ENCODE measurements around the gene B4GALNT3. TPM values are rescaled to one million over a fixed set of nuclear protein-coding genes. Genes with fewer than 3 reads are reported as not detected.

B4GALNT3 gene
- total and polyA plus RNA-seq, 2 experiments from 2014 or later: 2.8 to 15.8 TPM

DNA sequence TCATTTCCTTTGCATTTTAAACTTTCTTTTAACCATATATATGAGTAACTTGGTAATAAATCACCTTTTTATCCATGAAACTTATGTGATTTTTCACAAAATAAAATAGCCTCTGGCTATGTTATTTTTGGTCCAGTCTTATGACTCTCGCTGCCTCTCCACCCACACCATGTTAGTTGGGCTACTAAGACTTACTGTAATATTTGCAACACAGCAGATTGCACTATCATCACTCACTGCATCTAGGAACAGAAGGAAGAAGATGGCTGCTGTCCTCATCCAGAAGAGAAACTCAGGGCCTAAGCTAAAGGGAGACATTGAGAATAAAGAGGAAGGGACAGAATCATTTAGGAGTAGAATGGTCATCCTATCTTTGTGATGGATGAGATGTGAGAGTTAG, 12.6 kb upstream of the B4GALNT3 start:
- Histone ChIP-seq H4K20me1 (replicated peaks; ENCODE audit: insufficient read depth) (no peaks in the 10 kb centered on the region), H3K79me2 (replicated peaks; ENCODE audit: insufficient read depth) (no peaks in the 10 kb centered on the region), H3K4me2 (no peak overlapping the region), H3K4me1 (ENCODE audit: insufficient read depth) (no peaks in the 10 kb centered on the region), H3K27me3 (ENCODE audit: insufficient read depth) (no peaks in the 10 kb centered on the region), H3K4me3 (no peak overlapping the region), H3K27ac (ENCODE audit: low read depth) (no peak overlapping the region), H3F3A (replicated peaks; ENCODE audit: low read depth) (peaks cover 4% of the 10 kb centered on the region), H3K9me2 (ENCODE audit: insufficient read depth) (no peaks in the 10 kb centered on the region), H2AFZ (no peak overlapping the region), H3K36me3 (ENCODE audit: insufficient read depth) (peaks cover 3% of the 10 kb centered on the region; the same call in 1 of the 2 replicates)
- peaks cover 16% of the 10 kb centered on the region for H3K9me3 Mint-ChIP-seq
- DNase-seq (ENCODE audit: low spot score) (no peak), ATAC-seq (no peak)
- H3K4me3 Mint-ChIP-seq: no peak overlapping the region
- no peak overlapping the region for H3K27ac Mint-ChIP-seq
- H3K27me3 Mint-ChIP-seq (ENCODE audit: insufficient read depth, low read depth, poor library complexity): peaks cover 3% of the 10 kb centered on the region
- TF ChIP-seq, protein P1, sequence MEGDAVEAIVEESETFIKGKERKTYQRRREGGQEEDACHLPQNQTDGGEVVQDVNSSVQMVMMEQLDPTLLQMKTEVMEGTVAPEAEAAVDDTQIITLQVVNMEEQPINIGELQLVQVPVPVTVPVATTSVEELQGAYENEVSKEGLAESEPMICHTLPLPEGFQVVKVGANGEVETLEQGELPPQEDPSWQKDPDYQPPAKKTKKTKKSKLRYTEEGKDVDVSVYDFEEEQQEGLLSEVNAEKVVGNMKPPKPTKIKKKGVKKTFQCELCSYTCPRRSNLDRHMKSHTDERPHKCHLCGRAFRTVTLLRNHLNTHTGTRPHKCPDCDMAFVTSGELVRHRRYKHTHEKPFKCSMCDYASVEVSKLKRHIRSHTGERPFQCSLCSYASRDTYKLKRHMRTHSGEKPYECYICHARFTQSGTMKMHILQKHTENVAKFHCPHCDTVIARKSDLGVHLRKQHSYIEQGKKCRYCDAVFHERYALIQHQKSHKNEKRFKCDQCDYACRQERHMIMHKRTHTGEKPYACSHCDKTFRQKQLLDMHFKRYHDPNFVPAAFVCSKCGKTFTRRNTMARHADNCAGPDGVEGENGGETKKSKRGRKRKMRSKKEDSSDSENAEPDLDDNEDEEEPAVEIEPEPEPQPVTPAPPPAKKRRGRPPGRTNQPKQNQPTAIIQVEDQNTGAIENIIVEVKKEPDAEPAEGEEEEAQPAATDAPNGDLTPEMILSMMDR (conservative IDR thresholded peaks at IDR 0.05; ENCODE audit: low read depth in 2 of 2): no peak
- TF ChIP-seq CREB1 (CRISPR knock-in tag; IDR thresholded peaks at IDR 0.05; ENCODE audit: low read depth) (no peak), STAT1 (IDR thresholded peaks at IDR 0.05; ENCODE audit: unreplicated experiment) (no peak), ZNF331 (CRISPR knock-in tag; IDR thresholded peaks at IDR 0.05; ENCODE audit: low read depth) (no peak)
- TF ChIP-seq, protein P2, sequence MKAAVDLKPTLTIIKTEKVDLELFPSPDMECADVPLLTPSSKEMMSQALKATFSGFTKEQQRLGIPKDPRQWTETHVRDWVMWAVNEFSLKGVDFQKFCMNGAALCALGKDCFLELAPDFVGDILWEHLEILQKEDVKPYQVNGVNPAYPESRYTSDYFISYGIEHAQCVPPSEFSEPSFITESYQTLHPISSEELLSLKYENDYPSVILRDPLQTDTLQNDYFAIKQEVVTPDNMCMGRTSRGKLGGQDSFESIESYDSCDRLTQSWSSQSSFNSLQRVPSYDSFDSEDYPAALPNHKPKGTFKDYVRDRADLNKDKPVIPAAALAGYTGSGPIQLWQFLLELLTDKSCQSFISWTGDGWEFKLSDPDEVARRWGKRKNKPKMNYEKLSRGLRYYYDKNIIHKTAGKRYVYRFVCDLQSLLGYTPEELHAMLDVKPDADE (IDR thresholded peaks at IDR 0.05): no peak
- H3K4me1 Mint-ChIP-seq: no peaks in the 10 kb centered on the region
- H3K36me3 Mint-ChIP-seq (ENCODE audit: low read depth): peaks cover 14% of the 10 kb centered on the region; the same call in 2 of the 3 replicates

DNA sequence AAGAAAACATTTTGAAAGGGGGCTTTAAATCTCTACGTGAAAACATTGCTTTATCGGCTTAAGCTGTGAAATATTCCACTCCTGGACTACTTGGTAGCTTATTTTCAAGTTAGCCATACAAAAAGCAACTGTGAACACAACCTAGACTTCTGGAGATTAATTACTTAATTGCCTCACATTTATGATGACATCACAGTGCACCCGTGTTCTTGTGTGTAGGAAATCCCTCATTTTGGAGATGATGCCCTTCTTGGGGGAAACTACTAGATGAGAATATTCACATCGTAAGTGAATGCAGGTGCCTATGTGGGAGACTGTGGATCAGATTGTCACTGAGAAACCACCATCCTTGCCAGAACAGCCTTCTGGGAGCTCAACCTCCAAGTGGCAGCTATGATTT, 10.5 kb upstream of the B4GALNT3 start:
- Histone ChIP-seq H3K79me2 (replicated peaks; ENCODE audit: insufficient read depth) (no peaks in the 10 kb centered on the region), H3K9me2 (ENCODE audit: insufficient read depth) (no peaks in the 10 kb centered on the region), H3F3A (replicated peaks; ENCODE audit: low read depth) (peaks cover 12% of the 10 kb centered on the region), H3K4me1 (ENCODE audit: insufficient read depth) (no peaks in the 10 kb centered on the region), H3K4me3 (no peak overlapping the region), H3K27ac (ENCODE audit: low read depth) (no peak overlapping the region), H4K20me1 (replicated peaks; ENCODE audit: insufficient read depth) (no peaks in the 10 kb centered on the region), H3K4me2 (no peak overlapping the region), H3K36me3 (ENCODE audit: insufficient read depth) (no peaks in the 10 kb centered on the region), H2AFZ (no peak overlapping the region), H3K27me3 (ENCODE audit: insufficient read depth) (no peaks in the 10 kb centered on the region)
- H3K27me3 Mint-ChIP-seq (ENCODE audit: insufficient read depth, low read depth, poor library complexity): peaks cover 9% of the 10 kb centered on the region
- H3K36me3 Mint-ChIP-seq (ENCODE audit: low read depth): peaks cover 20% of the 10 kb centered on the region
- ATAC-seq (no peak), DNase-seq (ENCODE audit: low spot score) (no peak)
- H3K27ac Mint-ChIP-seq: no peak overlapping the region
- no peaks in the 10 kb centered on the region; the same call in 2 of the 3 replicates for H3K4me1 Mint-ChIP-seq
- no peak overlapping the region for H3K4me3 Mint-ChIP-seq
- peaks cover 33% of the 10 kb centered on the region for H3K9me3 Mint-ChIP-seq
- TF ChIP-seq, protein P3, sequence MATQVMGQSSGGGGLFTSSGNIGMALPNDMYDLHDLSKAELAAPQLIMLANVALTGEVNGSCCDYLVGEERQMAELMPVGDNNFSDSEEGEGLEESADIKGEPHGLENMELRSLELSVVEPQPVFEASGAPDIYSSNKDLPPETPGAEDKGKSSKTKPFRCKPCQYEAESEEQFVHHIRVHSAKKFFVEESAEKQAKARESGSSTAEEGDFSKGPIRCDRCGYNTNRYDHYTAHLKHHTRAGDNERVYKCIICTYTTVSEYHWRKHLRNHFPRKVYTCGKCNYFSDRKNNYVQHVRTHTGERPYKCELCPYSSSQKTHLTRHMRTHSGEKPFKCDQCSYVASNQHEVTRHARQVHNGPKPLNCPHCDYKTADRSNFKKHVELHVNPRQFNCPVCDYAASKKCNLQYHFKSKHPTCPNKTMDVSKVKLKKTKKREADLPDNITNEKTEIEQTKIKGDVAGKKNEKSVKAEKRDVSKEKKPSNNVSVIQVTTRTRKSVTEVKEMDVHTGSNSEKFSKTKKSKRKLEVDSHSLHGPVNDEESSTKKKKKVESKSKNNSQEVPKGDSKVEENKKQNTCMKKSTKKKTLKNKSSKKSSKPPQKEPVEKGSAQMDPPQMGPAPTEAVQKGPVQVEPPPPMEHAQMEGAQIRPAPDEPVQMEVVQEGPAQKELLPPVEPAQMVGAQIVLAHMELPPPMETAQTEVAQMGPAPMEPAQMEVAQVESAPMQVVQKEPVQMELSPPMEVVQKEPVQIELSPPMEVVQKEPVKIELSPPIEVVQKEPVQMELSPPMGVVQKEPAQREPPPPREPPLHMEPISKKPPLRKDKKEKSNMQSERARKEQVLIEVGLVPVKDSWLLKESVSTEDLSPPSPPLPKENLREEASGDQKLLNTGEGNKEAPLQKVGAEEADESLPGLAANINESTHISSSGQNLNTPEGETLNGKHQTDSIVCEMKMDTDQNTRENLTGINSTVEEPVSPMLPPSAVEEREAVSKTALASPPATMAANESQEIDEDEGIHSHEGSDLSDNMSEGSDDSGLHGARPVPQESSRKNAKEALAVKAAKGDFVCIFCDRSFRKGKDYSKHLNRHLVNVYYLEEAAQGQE (IDR thresholded peaks at IDR 0.05; ENCODE audit: unreplicated experiment): no peak
- TF ChIP-seq JUNB (IDR thresholded peaks at IDR 0.05; ENCODE audit: unreplicated experiment) (no peak), ZNF114 (CRISPR knock-in tag; IDR thresholded peaks at IDR 0.05) (no peak), ZNF331 (CRISPR knock-in tag; IDR thresholded peaks at IDR 0.05; ENCODE audit: low read depth) (no peak)
- TF ChIP-seq, protein P1 (conservative IDR thresholded peaks at IDR 0.05; ENCODE audit: low read depth in 2 of 2): no peak
